GM12865 (cell line): Measurements from ENCODE around the gene ANO4.

Source experiments
- DNase-seq: peaks from one replicate; pipeline ENCODE4 v3.0.0; 2010; ENCODE audit warnings: low read depth
- H3K4me3 ChIP-seq: 2 replicates; pipeline ENCODE4 v1.5.1; 2011; ENCODE audit warnings: mild to moderate bottlenecking, low read depth, low read length, control low read depth
- CTCF ChIP-seq: IDR thresholded peaks from 2 replicates; pipeline ENCODE4 v1.5.1; 2011; ENCODE audit warnings: low read length, control low read depth, low read depth, inconsistent platforms; ENCODE audit not compliant: insufficient read depth; ENCODE audit errors: missing control alignments

The ANO4 gene

GRCh38 chr12:100967189-100967588 lies 172.6 kb downstream of the ANO4 start:
- H3K4me3 ChIP-seq = no peak overlapping the region
- no peak for DNase-seq
- TF ChIP-seq CTCF = no peak

GRCh38 chr12:100970894-100971293 lies 176.3 kb downstream of the ANO4 start:
- no peak overlapping the region for H3K4me3 ChIP-seq
- no peak for DNase-seq
- no peak for TF ChIP-seq CTCF

GRCh38 chr12:100972121-100972520 lies 177.5 kb downstream of the ANO4 start:
- no peak overlapping the region for H3K4me3 ChIP-seq
- no peak for TF ChIP-seq CTCF

DNA sequence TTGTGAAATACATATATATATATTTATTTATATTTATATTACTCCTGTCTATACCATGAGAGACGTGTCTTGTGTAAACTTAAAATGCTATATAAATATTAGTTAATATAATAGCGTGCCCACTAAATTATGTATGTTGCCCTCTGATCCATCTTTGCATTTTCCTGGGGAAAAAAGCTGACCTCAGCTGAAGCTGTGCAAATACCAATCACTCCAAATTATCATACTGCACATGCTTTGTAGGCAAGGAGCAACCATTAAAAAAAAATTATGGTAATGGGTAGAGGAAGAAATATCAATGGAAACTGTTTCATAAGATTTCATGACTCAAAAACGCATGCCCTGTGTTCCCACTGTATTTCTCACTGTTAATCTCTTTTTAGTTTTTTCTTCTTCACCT lies 179.8 kb downstream of the ANO4 start:
- no peak for DNase-seq
- no peak for TF ChIP-seq CTCF
- no peak overlapping the region for H3K4me3 ChIP-seq

More at GRCh38 chr12:100972121-100972520, 177.5 kb downstream of the ANO4 start:
- no peak for DNase-seq

GRCh38 chr12:100974747-100975146 lies 180.2 kb downstream of the ANO4 start:
- H3K4me3 ChIP-seq = no peak overlapping the region
- TF ChIP-seq CTCF = no peak
- no peak for DNase-seq

GRCh38 chr12:100976735-100977134 lies 182.2 kb downstream of the ANO4 start:
- TF ChIP-seq CTCF = no peak
- no peak overlapping the region for H3K4me3 ChIP-seq
- no peak for DNase-seq

GRCh38 chr12:100980856-100981255 lies 186.3 kb downstream of the ANO4 start:
- DNase-seq = no peak
- TF ChIP-seq CTCF = no peak
- H3K4me3 ChIP-seq = no peak overlapping the region
